ENCODE data around the gene ZNF460.

GRCh38 chr19:57245066-57245465 lies 35.2 kb upstream of the ZNF460 start:
- TF ChIP-seq, protein P1, sequence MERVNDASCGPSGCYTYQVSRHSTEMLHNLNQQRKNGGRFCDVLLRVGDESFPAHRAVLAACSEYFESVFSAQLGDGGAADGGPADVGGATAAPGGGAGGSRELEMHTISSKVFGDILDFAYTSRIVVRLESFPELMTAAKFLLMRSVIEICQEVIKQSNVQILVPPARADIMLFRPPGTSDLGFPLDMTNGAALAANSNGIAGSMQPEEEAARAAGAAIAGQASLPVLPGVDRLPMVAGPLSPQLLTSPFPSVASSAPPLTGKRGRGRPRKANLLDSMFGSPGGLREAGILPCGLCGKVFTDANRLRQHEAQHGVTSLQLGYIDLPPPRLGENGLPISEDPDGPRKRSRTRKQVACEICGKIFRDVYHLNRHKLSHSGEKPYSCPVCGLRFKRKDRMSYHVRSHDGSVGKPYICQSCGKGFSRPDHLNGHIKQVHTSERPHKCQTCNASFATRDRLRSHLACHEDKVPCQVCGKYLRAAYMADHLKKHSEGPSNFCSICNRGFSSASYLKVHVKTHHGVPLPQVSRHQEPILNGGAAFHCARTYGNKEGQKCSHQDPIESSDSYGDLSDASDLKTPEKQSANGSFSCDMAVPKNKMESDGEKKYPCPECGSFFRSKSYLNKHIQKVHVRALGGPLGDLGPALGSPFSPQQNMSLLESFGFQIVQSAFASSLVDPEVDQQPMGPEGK (CRISPR knock-in tag; IDR thresholded peaks at IDR 0.05), result no peak
- no peak for TF ChIP-seq ELF4 (CRISPR knock-in tag; IDR thresholded peaks at IDR 0.05; ENCODE audit: borderline replicate concordance)
